Choroid plexus epithelial cell (primary cell): Measurements from ENCODE around the gene AUTS2.

ENCODE experiments used
- DNase-seq: peaks from one replicate; pipeline ENCODE4 v3.0.0-alpha.2; 2010; ENCODE audit warnings: low read depth
- H3K4me3 ChIP-seq: 2 replicates; pipeline ENCODE4 v1.5.1; 2011; ENCODE audit warnings: low read depth, mild to moderate bottlenecking, control low read depth, low read length, moderate library complexity
- CTCF ChIP-seq: conservative IDR thresholded peaks from 2 replicates; pipeline ENCODE4 v1.5.1; 2011; ENCODE audit warnings: low read depth, mild to moderate bottlenecking, control low read depth, inconsistent platforms, low read length, moderate library complexity

AUTS2 gene

DNA sequence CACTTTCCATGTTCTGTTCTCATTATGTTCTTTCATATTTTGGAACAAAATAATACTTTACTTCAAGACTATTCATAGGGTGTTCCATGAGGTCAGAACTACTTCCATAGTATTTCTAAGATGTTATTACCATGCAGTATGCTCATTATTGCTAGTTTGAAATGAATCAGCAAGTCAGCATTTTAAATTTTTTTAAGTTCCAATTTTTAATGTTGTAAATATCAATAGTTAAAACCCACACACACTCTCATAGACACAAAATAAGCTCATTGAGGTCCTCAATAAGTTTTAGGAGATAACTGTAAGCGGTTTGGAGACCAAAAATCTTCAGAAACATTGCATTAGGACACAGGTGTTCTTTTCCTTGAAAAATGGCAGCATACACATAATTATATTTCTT, 550.7 kb downstream of the AUTS2 start:
- no peak for TF ChIP-seq CTCF
- H3K4me3 ChIP-seq, result no peak overlapping the region
- no peak for DNase-seq

DNA sequence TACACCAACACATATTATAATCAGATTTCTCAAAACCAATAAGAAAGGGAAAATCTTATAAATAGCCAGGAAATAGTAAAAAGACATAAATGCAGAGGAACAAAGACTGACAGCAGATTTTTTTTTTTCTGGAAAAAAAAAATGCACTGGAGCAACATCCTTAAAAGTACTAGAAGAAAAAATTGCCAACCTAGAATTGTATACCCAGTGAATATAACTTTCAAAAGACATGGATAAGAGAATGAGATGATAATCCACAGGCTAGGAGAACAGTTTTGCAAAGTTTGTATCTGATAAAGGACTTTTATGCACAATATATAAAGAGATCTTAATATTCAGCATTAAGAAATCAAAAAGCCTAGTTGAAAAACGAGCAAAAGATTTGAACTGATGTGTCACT, 554.0 kb downstream of the AUTS2 start:
- no peak for DNase-seq
- no peak for TF ChIP-seq CTCF
- no peak overlapping the region for H3K4me3 ChIP-seq

DNA sequence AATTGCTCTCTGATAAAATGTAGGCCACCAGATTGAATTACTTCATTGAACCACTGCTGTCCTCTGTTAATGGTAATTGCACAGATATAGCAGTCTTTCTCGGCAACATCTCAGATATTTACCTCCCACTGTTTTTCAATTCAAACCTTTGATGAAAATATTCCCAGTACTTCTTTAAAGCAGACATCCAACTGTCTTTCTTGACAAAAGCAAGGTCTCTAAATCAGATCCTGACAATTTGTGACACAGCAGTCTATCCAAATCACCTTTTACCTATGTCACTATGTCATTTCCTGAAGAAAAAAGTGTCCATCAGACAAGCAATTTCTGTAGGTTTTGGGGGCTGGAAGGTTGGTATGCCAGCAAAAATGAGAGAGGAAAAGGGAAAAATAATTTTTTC, 555.7 kb downstream of the AUTS2 start:
- H3K4me3 ChIP-seq, result no peak overlapping the region
- no peak for TF ChIP-seq CTCF
- no peak for DNase-seq

GRCh38 chr7:70154521-70155180, 556.4 kb downstream of the AUTS2 start:
- H3K4me3 ChIP-seq, result no peak overlapping the region
- no peak for DNase-seq
- no peak for TF ChIP-seq CTCF

- TF ChIP-seq CTCF, result no peak
- no peak for DNase-seq
- no peak overlapping the region for H3K4me3 ChIP-seq
These were observed 557.8 kb downstream of the AUTS2 start for GRCh38 chr7:70156057-70156456.

DNA sequence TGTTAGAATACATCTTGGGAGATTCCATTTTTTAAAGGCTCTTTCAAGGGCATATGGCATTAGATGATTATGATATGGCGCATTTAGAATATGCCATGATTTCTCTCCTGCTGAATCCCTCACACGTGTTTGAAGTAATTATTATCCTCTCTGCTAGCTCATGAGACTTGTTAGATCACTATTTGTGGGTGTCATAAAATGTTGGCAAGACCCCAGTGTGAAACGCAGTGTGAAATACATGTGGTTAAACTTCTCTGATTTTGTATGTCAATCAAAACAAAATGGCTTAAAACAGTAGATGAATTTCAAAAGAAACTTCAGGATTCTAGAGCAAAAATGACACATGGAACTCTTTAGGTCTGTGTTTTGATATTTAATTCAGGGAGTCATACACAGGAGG, 560.8 kb downstream of the AUTS2 start:
- H3K4me3 ChIP-seq, result no peak overlapping the region
- DNase-seq, result no peak
- TF ChIP-seq CTCF, result no peak

- no peak for TF ChIP-seq CTCF
- DNase-seq, result no peak
- no peak overlapping the region for H3K4me3 ChIP-seq
These were observed 567.3 kb downstream of the AUTS2 start for GRCh38 chr7:70165477-70166170.
